ENCODE data around the gene KDM4D.
A peak's percentile ranks its signal among the peaks of the same experiment; 100 is the strongest.
"Not testable (repeated sequence)": the region's sequence is repeated elsewhere in the genome, so short reads cannot be mapped to it uniquely, and the experiment has no call there.

Gene KDM4D

DNA sequence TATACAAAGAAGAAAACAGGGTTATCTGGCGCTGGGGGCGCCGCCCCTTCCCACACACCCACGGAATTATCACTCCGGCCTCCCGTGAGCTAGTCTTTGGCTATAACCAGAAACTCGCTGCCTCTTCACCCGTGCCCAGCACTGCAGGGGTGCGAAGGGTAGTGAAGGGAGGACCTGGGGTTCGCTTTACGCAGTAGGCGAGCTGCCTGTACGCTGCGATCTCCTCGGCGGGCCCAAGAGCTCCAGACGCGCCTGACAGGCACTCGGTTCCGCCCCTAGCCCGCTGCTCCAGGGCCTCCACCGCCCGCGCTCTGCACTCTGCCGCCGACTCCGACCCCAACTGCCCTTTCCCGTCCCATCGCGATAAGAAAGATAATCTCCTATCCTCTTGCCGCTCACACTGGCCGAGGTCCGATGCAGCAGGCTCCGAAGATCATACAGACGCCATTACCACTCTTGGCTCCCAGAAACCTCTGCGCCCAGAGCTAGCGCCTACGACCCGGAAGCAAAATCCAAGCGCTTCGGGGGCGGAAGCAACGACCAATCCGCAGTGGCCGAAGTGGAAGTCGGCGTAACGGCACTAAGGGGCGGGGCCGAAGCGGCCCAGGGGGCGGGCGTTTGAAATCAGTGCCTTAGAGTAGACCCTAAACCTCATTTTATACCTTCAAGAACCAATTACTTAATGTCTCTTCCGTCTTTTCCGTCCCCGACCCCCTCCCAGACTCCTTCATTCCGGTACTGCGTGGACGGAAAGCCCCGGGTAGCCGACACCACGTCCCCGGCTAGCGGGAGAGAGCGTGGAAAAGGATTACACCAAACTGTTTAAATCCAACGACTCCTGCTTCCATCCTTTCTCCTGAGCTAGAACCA lies at the start of gene KDM4D, which contains the start of gene CWC15:
Gene KDM4D (plus strand): TSS at position 611 of the 870 bp plus-strand sequence. CDS start 23,664 bp downstream, outside the sequence.
Gene CWC15 (minus strand): TSS at position 458 of the 870 bp plus-strand sequence. CDS start 1,371 bp downstream, outside the sequence.
- H3K4me1 ChIP-seq (ENCODE audit: control insufficient read depth, low read depth, low read length), result peaks cover 4% of the 10 kb centered on the region
- H3K27ac ChIP-seq (ENCODE audit: low read length), result peak within 1 kb of the TSS; percentile 87
- peaks cover 32% of the 10 kb centered on the region for H3K36me3 ChIP-seq (ENCODE audit: control insufficient read depth, low read depth, low read length)
- H3K4me3 ChIP-seq (ENCODE audit: low read length), result peak within 1 kb of the TSS; percentile 99
- peak within 1 kb of the TSS; percentile 90 for H3K9ac ChIP-seq (ENCODE audit: low read length)
- H3K9me3 ChIP-seq (ENCODE audit: control insufficient read depth, low read depth, low read length), result no peaks in the 10 kb centered on the region
- no peaks in the 10 kb centered on the region for H3K27me3 ChIP-seq (ENCODE audit: control insufficient read depth, insufficient read depth, low read length)

DNA sequence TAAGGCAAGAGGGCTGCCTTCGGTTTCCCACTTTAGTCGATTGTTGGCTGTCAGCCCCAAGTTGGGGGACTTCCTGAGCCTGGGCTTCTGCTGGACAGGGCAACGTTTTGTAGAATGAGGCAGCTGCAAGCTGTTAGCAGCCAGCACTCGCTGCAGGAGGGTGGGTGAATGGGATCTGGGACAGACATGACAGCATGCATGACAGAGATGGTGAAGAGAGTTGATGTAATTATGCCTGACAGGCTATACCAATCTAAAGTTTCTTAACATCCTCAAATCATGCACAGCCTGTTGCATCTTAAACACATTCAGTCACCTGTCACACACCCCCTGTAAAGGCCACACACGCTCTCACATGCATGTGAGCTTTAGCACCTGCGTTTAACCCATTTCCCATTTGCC lies 49.3 kb upstream of the KDM4D start:
- Histone ChIP-seq H3K9ac (ENCODE audit: low read length) (no peak overlapping the region), H3K4me1 (ENCODE audit: control insufficient read depth, low read depth, low read length) (no peaks in the 10 kb centered on the region), H3K4me3 (ENCODE audit: low read length) (no peak overlapping the region), H3K36me3 (ENCODE audit: control insufficient read depth, low read depth, low read length) (no peaks in the 10 kb centered on the region), H3K9me3 (ENCODE audit: control insufficient read depth, low read depth, low read length) (no peaks in the 10 kb centered on the region), H3K27me3 (ENCODE audit: control insufficient read depth, insufficient read depth, low read length) (no peaks in the 10 kb centered on the region), H3K27ac (ENCODE audit: low read length) (no peak overlapping the region)

DNA sequence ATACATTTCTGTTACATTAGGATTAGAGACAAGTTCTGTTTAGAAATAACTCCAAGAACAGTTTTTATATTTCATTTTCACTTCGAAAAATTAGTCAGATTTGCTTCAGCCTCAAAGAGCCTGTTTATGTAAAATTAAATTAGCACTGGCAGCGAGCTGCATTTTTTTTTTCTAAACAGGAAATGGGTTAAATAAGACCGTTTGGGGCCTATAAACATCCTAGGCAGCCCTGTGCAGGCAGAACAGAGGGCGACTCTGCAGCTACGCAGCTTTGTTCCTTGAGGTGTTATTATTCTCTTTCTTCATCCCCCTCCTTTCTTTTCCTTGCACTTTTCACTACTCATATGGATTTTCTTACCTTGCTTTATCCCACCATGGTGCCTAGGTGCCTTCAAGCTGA lies 48.9 kb upstream of the KDM4D start:
- Histone ChIP-seq H3K36me3 (ENCODE audit: control insufficient read depth, low read depth, low read length) (no peaks in the 10 kb centered on the region), H3K27me3 (ENCODE audit: control insufficient read depth, insufficient read depth, low read length) (no peaks in the 10 kb centered on the region), H3K27ac (ENCODE audit: low read length) (no peak overlapping the region), H3K9me3 (ENCODE audit: control insufficient read depth, low read depth, low read length) (no peaks in the 10 kb centered on the region), H3K4me3 (ENCODE audit: low read length) (no peak overlapping the region), H3K4me1 (ENCODE audit: control insufficient read depth, low read depth, low read length) (no peaks in the 10 kb centered on the region), H3K9ac (ENCODE audit: low read length) (no peak overlapping the region)

DNA sequence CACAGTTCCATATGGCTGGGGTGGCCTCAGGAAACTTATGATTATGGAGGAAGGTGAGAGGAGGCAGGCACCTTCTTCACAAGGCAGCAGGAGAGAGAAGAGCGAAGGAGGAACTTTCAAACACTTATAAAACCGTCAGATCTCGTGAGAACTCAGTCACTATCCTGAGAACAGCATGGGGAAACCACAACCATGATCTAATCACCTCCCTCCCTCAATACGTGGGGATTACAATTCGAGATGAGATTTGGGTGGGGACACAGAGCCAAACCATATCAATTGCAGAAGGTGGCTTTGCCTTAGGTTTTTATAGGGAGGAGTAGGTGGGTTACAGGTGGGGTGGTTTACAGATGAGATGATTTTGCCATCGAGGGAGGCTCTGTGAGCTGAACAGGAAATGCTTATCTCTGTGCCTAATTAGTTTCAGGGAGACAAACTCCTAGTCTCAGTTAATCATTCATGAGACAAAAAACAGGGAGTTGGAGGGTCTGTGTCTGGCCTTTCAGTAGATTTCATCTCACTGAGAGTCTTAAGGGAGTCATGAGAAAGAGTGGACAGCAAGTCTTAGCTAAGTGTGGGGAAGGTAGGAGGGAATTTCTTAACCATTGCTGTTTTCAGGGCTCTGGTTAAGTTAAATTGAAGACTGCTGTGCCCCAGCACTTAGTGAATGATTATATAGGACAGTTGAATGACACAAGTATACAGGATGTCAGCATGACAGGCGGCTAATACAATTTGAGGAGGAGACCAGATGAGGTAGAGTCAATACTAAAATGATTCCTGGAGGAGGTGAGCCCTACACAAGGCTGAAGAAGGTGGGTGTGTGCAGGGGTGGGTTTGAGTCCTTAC lies 47.9 kb upstream of the KDM4D start:
- H3K4me1 ChIP-seq (ENCODE audit: control insufficient read depth, low read depth, low read length), result no peaks in the 10 kb centered on the region
- H3K9ac ChIP-seq (ENCODE audit: low read length), result no peak overlapping the region
- no peaks in the 10 kb centered on the region for H3K9me3 ChIP-seq (ENCODE audit: control insufficient read depth, low read depth, low read length)
- no peaks in the 10 kb centered on the region for H3K36me3 ChIP-seq (ENCODE audit: control insufficient read depth, low read depth, low read length)
- no peak overlapping the region for H3K4me3 ChIP-seq (ENCODE audit: low read length)
- no peaks in the 10 kb centered on the region for H3K27me3 ChIP-seq (ENCODE audit: control insufficient read depth, insufficient read depth, low read length)
- no peak overlapping the region for H3K27ac ChIP-seq (ENCODE audit: low read length)

DNA sequence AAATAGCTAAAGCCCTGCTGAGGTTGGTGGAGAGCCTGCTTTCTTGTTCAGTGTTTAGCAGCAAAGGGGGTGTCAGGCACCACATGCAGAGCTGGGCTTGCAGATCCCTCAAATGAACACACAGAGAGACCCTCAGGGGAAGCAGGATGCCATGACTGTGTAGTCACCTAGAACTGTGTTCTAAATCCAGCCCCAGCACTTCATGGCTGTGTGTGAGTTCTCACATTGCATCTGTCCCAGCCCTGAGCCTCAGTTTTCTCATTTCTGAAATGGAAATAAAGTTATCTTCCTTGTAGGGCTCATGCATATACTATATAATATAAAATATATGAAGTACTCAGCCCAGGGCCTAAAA lies 47.3 kb upstream of the KDM4D start:
- Histone ChIP-seq H3K27ac (ENCODE audit: low read length) (no peak overlapping the region), H3K27me3 (ENCODE audit: control insufficient read depth, insufficient read depth, low read length) (no peaks in the 10 kb centered on the region), H3K9me3 (ENCODE audit: control insufficient read depth, low read depth, low read length) (no peaks in the 10 kb centered on the region), H3K4me3 (ENCODE audit: low read length) (no peak overlapping the region), H3K4me1 (ENCODE audit: control insufficient read depth, low read depth, low read length) (no peaks in the 10 kb centered on the region), H3K36me3 (ENCODE audit: control insufficient read depth, low read depth, low read length) (no peaks in the 10 kb centered on the region), H3K9ac (ENCODE audit: low read length) (no peak overlapping the region)

DNA sequence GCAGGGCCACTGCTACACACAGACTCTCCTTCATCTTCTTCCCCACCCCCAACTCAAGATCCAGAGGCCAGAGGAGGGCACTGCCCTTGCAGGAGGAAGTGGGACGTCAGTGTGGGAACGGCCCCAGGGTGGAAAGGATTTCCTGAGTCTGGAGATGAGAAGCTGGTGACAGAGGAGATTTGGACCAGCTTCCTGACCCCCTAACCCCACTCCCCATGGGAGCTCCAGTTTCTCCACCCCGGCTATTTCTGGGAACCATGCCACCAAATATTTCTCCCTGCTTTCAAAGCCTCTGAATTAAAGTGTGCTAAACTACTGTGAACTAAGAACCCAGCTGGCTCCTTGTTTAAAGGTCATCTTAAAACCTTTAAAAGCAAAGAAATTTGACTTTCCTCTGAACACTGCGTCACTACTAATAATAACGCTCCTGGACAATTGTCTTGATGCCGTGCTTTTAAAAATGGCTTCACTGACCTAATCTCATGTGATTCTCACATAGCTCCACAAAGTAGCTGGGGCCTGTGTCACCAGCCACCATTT lies 46.7 kb upstream of the KDM4D start:
- H3K27me3 ChIP-seq (ENCODE audit: control insufficient read depth, insufficient read depth, low read length), result no peaks in the 10 kb centered on the region
- H3K9ac ChIP-seq (ENCODE audit: low read length), result no peak overlapping the region
- no peaks in the 10 kb centered on the region for H3K36me3 ChIP-seq (ENCODE audit: control insufficient read depth, low read depth, low read length)
- no peak overlapping the region for H3K27ac ChIP-seq (ENCODE audit: low read length)
- H3K4me1 ChIP-seq (ENCODE audit: control insufficient read depth, low read depth, low read length), result no peaks in the 10 kb centered on the region
- H3K4me3 ChIP-seq (ENCODE audit: low read length), result no peak overlapping the region
- H3K9me3 ChIP-seq (ENCODE audit: control insufficient read depth, low read depth, low read length), result no peaks in the 10 kb centered on the region

DNA sequence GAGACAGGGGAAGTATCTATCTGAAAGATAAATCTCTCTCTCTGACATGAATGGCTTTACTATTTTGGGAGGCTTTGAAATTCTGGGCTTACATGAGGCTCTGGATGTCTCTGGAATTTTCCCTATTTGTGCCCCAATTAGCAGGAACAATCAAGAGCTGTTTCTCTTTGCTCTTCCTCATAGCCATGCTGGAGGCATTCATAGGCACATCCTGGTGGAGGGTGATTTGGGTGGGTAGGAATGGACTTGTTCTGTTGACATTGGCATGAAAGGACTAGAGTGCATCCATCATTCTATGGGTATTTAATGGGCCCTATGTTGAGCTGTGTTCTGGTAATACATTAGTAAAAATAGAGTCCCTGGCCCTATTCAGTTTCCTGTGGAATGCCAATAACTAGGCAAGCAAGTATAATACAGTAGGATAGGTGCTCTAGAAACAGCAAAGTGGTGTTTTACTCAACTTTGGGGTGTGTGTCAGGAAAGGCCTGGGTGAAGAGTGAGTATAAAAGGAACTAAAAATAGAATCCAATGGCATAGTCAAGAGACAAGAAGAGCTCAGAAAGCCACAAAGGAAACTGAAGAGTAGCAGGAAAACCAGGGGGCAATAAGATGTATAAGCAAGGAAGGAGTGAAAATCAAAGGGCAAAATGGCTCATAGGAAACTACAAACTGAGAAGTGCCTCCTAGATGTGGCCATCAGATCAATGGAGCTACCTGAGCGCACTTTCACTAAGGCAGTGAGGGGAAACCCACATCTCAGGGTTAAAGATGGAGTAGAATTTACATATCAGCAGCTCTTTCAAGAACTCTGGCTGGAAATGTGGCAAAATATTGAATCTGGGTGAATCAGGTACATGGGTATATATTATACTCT lies 45.2 kb upstream of the KDM4D start:
- Histone ChIP-seq H3K4me3 (ENCODE audit: low read length) (no peak overlapping the region), H3K27ac (ENCODE audit: low read length) (no peak overlapping the region), H3K9me3 (ENCODE audit: control insufficient read depth, low read depth, low read length) (no peaks in the 10 kb centered on the region), H3K4me1 (ENCODE audit: control insufficient read depth, low read depth, low read length) (peaks cover 4% of the 10 kb centered on the region), H3K9ac (ENCODE audit: low read length) (no peak overlapping the region), H3K27me3 (ENCODE audit: control insufficient read depth, insufficient read depth, low read length) (no peaks in the 10 kb centered on the region), H3K36me3 (ENCODE audit: control insufficient read depth, low read depth, low read length) (no peaks in the 10 kb centered on the region)

DNA sequence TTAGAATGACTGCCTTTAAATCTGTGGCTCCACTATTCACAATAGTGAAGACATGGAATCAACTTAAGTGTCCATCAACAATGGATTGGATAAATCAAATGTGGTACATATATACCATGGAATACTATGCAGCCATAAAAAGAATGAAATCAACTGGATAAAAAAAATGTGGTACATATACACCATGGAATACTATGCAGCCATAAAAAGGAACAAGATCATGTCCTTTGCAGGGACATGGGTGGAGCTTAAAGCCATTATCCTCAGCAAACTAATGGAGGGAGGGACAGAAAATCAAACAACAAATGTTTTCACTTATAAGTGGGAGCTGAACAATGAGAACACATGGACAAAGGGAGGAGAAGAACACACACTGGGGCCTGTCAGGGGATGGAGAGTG lies 41.4 kb upstream of the KDM4D start:
- H3K4me3 ChIP-seq (ENCODE audit: low read length); H3K36me3 ChIP-seq (ENCODE audit: control insufficient read depth, low read depth, low read length); H3K27ac ChIP-seq (ENCODE audit: low read length); H3K27me3 ChIP-seq (ENCODE audit: control insufficient read depth, insufficient read depth, low read length); H3K9me3 ChIP-seq (ENCODE audit: control insufficient read depth, low read depth, low read length); H3K9ac ChIP-seq (ENCODE audit: low read length): not testable (repeated sequence)
- H3K4me1 ChIP-seq (ENCODE audit: control insufficient read depth, low read depth, low read length), result peaks cover 25% of the 10 kb centered on the region

DNA sequence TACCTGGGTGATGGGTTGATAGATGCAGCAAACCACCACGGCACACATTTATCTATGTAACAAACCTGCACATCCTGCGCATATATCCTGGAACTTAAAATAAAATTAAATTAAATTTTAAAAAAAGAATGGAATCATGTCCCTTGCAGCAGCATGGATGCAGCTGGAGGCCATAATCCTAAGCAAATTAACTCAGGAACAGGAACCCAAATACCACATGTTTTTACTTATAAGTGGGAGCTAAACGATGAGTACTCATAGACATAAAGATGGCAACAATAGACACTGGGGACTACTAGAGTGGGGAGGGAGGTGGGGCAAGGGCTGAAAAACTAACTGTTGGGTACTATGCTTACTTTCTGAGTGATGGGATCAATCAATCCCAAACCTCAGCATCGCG lies 41.0 kb upstream of the KDM4D start:
- Histone ChIP-seq H3K36me3 (ENCODE audit: control insufficient read depth, low read depth, low read length) (no peaks in the 10 kb centered on the region), H3K27me3 (ENCODE audit: control insufficient read depth, insufficient read depth, low read length) (no peaks in the 10 kb centered on the region), H3K27ac (ENCODE audit: low read length) (no peak overlapping the region), H3K9me3 (ENCODE audit: control insufficient read depth, low read depth, low read length) (no peaks in the 10 kb centered on the region), H3K9ac (ENCODE audit: low read length) (no peak overlapping the region), H3K4me1 (ENCODE audit: control insufficient read depth, low read depth, low read length) (peaks cover 25% of the 10 kb centered on the region), H3K4me3 (ENCODE audit: low read length) (no peak overlapping the region)

DNA sequence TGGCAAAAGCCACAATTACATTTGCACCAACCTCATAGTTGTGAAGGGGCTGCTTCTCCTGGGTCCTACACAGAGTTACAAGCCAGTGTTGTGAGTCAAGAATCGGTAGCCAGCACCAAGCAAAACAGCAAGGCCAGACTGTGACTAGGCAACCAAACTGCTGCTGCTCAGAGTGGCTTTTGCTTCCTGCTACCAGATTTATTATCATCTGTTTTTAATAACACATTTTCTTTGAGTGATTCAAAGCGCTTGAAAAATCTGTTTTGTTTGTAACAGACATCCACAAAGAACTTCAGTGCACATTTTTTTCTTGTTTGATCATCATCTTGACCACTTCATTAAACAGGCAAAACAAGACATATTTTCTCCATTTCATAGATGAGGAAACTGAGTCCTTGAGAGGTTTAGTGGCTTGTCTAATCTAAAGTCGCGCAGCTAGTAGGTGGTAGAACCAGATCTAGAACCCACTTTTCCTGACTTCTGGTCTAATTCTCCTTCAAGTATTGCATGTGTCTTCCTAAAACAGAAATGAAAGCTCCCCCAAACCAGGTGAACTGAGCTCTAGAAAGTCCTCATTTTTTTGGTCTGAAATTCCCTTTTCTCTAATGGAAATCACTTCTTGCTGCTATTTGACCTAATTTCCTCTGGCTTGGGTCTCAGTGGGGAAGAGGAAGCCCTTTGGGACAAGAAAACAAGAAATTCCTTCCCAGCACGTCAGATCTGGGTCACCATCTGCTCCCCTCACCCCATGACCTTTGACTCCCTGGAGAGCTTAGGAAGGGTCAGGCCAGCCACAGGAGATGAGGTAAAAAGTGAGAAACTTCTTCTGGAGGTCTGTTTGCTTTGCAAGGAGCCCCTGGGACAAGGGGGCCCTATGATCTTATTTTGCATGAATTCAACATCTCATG lies 40.0 kb upstream of the KDM4D start:
- peaks cover 25% of the 10 kb centered on the region for H3K4me1 ChIP-seq (ENCODE audit: control insufficient read depth, low read depth, low read length)
- no peaks in the 10 kb centered on the region for H3K36me3 ChIP-seq (ENCODE audit: control insufficient read depth, low read depth, low read length)
- H3K27me3 ChIP-seq (ENCODE audit: control insufficient read depth, insufficient read depth, low read length), result no peaks in the 10 kb centered on the region
- no peak overlapping the region for H3K9ac ChIP-seq (ENCODE audit: low read length)
- H3K27ac ChIP-seq (ENCODE audit: low read length), result no peak overlapping the region
- peak overlapping the region; percentile 13 for H3K4me3 ChIP-seq (ENCODE audit: low read length)
- H3K9me3 ChIP-seq (ENCODE audit: control insufficient read depth, low read depth, low read length), result no peaks in the 10 kb centered on the region

Measured in iPS-18a (cell line).